Fibroblast of villous mesenchyme (primary cell): Measurements from ENCODE around the gene FIS1. TPM values are rescaled to one million over a fixed set of nuclear protein-coding genes. Genes with fewer than 3 reads are reported as not detected.

ENCODE experiments used
- DNase-seq: peaks from one replicate; pipeline ENCODE4 v3.0.0-alpha.2; 2010; ENCODE audit warnings: low read depth
- H3K4me3 ChIP-seq: 2 replicates; pipeline ENCODE4 v1.5.1; 2011; ENCODE audit warnings: low read depth, mild to moderate bottlenecking, low read length
- CTCF ChIP-seq: IDR thresholded peaks from 2 replicates; pipeline ENCODE4 v1.5.1; 2012; ENCODE audit warnings: low read depth, mild to moderate bottlenecking, low read length; ENCODE audit not compliant: insufficient read depth
- total RNA-seq: library from RNA; depleted of rRNA; stranded (reverse); fragments of >200 nt; gene quantifications from 2 replicates; pipeline ENCODE4 v1.2.3, GENCODE V29; 2012

FIS1 gene
- total RNA-seq, 1 donor: 123 TPM

GRCh38 chr7:101216860-101217387, 28.0 kb downstream of the FIS1 start:
- peak overlapping the region; percentile 99 for H3K4me3 ChIP-seq
- TF ChIP-seq CTCF: peak; percentile 12
- DNase-seq: no peak

- H3K4me3 ChIP-seq: peak overlapping the region; percentile 99
- peak; percentile 34 for DNase-seq
- no peak for TF ChIP-seq CTCF
Observed at GRCh38 chr7:101216001-101216859, 28.7 kb downstream of the FIS1 start.

GRCh38 chr7:101212014-101212413, 32.9 kb downstream of the FIS1 start:
- H3K4me3 ChIP-seq: no peak overlapping the region
- no peak for DNase-seq
- TF ChIP-seq CTCF: no peak

GRCh38 chr7:101211501-101211900, 33.4 kb downstream of the FIS1 start:
- no peak for TF ChIP-seq CTCF
- H3K4me3 ChIP-seq: no peak overlapping the region
- no peak for DNase-seq

GRCh38 chr7:101210143-101210542, 34.7 kb downstream of the FIS1 start:
- no peak for DNase-seq
- TF ChIP-seq CTCF: no peak

GRCh38 chr7:101208794-101209193, 36.1 kb downstream of the FIS1 start:
- TF ChIP-seq CTCF: no peak
- no peak overlapping the region for H3K4me3 ChIP-seq
- no peak for DNase-seq

More at GRCh38 chr7:101210143-101210542, 34.7 kb downstream of the FIS1 start:
- no peak overlapping the region for H3K4me3 ChIP-seq
